ENCODE results near the gene ELANE.

- peak in 3 of 11 experiments; percentile 7 to 25 (median 22) for TF ChIP-seq CTCF (IDR thresholded peaks at IDR 0.05 in 8 of 11, conservative IDR thresholded peaks at IDR 0.05 in 3 of 11)
- peak in 2 of 3 donors; percentile 16 to 19 for TF ChIP-seq POLR2A (IDR thresholded peaks at IDR 0.05)
Measured at GRCh38 chr19:892894-893689, 41.0 kb downstream of the ELANE start, which contains the start of the genes MED16 and RNU6-9.
